Measurements from ENCODE around the gene ITGA2B. TPM values are rescaled to one million over a fixed set of nuclear protein-coding genes. Genes with fewer than 3 reads are reported as not detected.

The ITGA2B gene
- total and polyA plus RNA-seq, 2 of the 8 experiments (the other 6 are each of a cell fraction or from before 2014, with no cell fraction given), result 6.9 to 12.3 TPM

GRCh38 chr17:44343510-44344209 is 45.8 kb downstream of the ITGA2B start:
- Histone ChIP-seq H4K8ac (ENCODE audit: extremely low read depth, insufficient read depth, low read length) (peak overlapping the region; percentile 48; the same call in 1 of the 2 replicates), H3K27me3 (replicated peaks in 1 of 4; ENCODE audit: control insufficient read depth in 3 of 4, extremely low read depth in 1 of 4, insufficient read depth in 3 of 4, low read length in 3 of 4) (peaks cover 0 to 3% (median 0%) of the 10 kb centered on the region in 4 experiments; a peak in 3 of 7 replicates), H4K5ac (ENCODE audit: insufficient read length, low read depth, low read length) (no peak overlapping the region), H3K9ac (replicated peaks in 1 of 4; ENCODE audit: extremely low read depth in 1 of 4, low read depth in 3 of 4, low read length in 3 of 4) (no peak overlapping the region), H2AK5ac (ENCODE audit: low read depth, low read length) (0 out of 2 replicates have a peak overlapping the region, but pooled peaks have one; percentile 48), H3K4me3 (ENCODE audit: extremely low read depth in 1 of 4, insufficient read depth in 2 of 4, low read depth in 3 of 4, low read length in 4 of 4) (no peak overlapping the region), H3K4me1 (replicated peaks in 1 of 4; ENCODE audit: control insufficient read depth in 3 of 4, insufficient read depth in 4 of 4, low read length in 3 of 4) (peaks cover 0 to 2% (median 0%) of the 10 kb centered on the region in 4 experiments; a peak in 4 of 7 replicates), H2BK20ac (ENCODE audit: low read length) (no peak overlapping the region), H2BK5ac (ENCODE audit: low read depth, low read length) (no peak overlapping the region), H3K56ac (replicated peaks; ENCODE audit: insufficient read length, low read depth, low read length) (no peak overlapping the region), H2BK12ac (ENCODE audit: low read depth, low read length) (0 out of 2 replicates have a peak overlapping the region, but pooled peaks have one; percentile 27), H4K20me1 (replicated peaks in 1 of 2; ENCODE audit: control insufficient read depth in 1 of 2, insufficient read depth in 2 of 2, low read length in 2 of 2) (peaks cover 0 to 7% of the 10 kb centered on the region in 2 experiments), H4K91ac (replicated peaks; ENCODE audit: insufficient read length, low read length) (no peak overlapping the region), H2AFZ (ENCODE audit: low read length) (no peak overlapping the region), H3K36me3 (ENCODE audit: control insufficient read depth in 2 of 4, insufficient read depth in 4 of 4, low read length in 3 of 4) (no peaks in the 10 kb centered on the region), H3K79me1 (ENCODE audit: low read depth, low read length) (no peaks in the 10 kb centered on the region), H3K4me2 (ENCODE audit: insufficient read depth in 1 of 2, low read depth in 2 of 2, low read length in 2 of 2) (no peak overlapping the region; a peak in 1 of 4 replicates), H3K4ac (replicated peaks; ENCODE audit: insufficient read length, low read depth, low read length) (no peak overlapping the region), H3K23ac (ENCODE audit: insufficient read length) (no peak overlapping the region), H2BK120ac (replicated peaks; ENCODE audit: low read depth, low read length) (no peak overlapping the region), H3K18ac (ENCODE audit: extremely low read depth, low read length) (no peak overlapping the region), H3K23me2 (ENCODE audit: low read depth, low read length) (peaks cover 4% of the 10 kb centered on the region; the same call in 1 of the 2 replicates), H3K14ac (ENCODE audit: insufficient read length) (no peak overlapping the region), H2BK15ac (ENCODE audit: low read length) (no peak overlapping the region), H3K27ac (ENCODE audit: low read depth, low read length) (no peak overlapping the region), H3K79me2 (ENCODE audit: control insufficient read depth in 1 of 2, insufficient read depth in 2 of 2, low read length in 2 of 2) (peaks cover 0 to 3% of the 10 kb centered on the region in 2 experiments; a peak in 1 of 4 replicates), H3K9me3 (ENCODE audit: insufficient read depth in 2 of 2, low read depth in 1 of 2, low read length in 1 of 2) (no peaks in the 10 kb centered on the region)
- FAIRE-seq (no peak), DNase-seq (ENCODE audit: low read depth in 1 of 2, low spot score in 2 of 2) (no peak)
- POLR2A ChIA-PET (ENCODE audit: partially characterized antibody), result interaction anchor here (1.4 to 3.4 kb wide), 6 partner anchors 10 to 137 kb away, joined by 5 to 21 read pairs (median 8); partner anchors contain the start of gene SLC25A39
- CTCF ChIA-PET (ENCODE audit: partially characterized antibody), result interaction anchor here (0.9 to 3.6 kb wide), 9 partner anchors 11 to 241 kb away, joined by 3 to 70 read pairs (median 3); partner anchors contain the start of gene SLC25A39
- 73% methylated on average over 11 of the region's 11 CpGs; no CpG with 5 or more reads in 1 of the 2 experiments for WGBS, 2 experiments (ENCODE audit: extremely low coverage in 1 of 2, insufficient coverage in 1 of 2, insufficient read length in 1 of 2, insufficient replicate concordance in 2 of 2, low coverage in 1 of 2, low lambda C conversion rate in 2 of 2, missing lambda C conversion rate in 1 of 2)
- TF ChIP-seq KDM4A (IDR thresholded peaks at IDR 0.05; ENCODE audit: low read depth, low read length, severe bottlenecking) (no peak), TCF12 (IDR thresholded peaks at IDR 0.05; ENCODE audit: low read depth, low read length) (no peak), RBBP5 (IDR thresholded peaks at IDR 0.05; ENCODE audit: borderline replicate concordance, low read depth, low read length) (no peak), EGR1 (IDR thresholded peaks at IDR 0.05; ENCODE audit: borderline replicate concordance, low read depth, low read length) (no peak), SP2 (IDR thresholded peaks at IDR 0.05; ENCODE audit: low read length) (no peak)
